HG03139 (cell line): ENCODE data around the gene TDRD7.
"Not testable (repeated sequence)": the region's sequence is repeated elsewhere in the genome, so short reads cannot be mapped to it uniquely, and the experiment has no call there.

Experiments
- ATAC-seq: cut with Tn5 transposase; IDR thresholded peaks from one replicate; pipeline ENCODE4 v1.9.1; 2021; ENCODE audit not compliant: unreplicated experiment

Gene TDRD7

GRCh38 chr9:97475059-97475458, 63.2 kb downstream of the TDRD7 start:
- no peak for ATAC-seq

GRCh38 chr9:97478301-97478981, 66.5 kb downstream of the TDRD7 start:
- ATAC-seq = no peak

GRCh38 chr9:97479496-97480159, 67.7 kb downstream of the TDRD7 start:
- no peak for ATAC-seq

DNA sequence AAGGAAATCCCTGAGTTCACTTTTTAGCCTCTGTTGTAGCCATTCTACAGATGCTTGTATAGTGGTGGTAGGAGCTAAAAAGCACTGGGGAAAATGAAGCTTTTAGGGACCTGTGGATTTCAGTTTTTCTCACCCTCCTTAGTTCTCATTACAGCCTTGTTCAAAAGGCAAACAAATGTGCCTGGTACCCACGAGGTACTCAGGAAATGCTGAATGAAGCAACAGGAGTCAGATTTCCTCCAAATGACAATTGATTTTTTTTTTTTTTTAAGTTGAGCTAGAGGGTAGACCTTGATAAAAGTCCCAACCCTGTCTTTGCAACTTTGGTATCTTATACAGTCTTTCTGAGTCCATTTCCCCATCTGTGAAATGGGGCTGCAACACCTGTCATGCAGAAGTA, 68.3 kb downstream of the TDRD7 start:
- ATAC-seq = no peak

GRCh38 chr9:97480749-97481148, 68.9 kb downstream of the TDRD7 start:
- ATAC-seq = no peak

DNA sequence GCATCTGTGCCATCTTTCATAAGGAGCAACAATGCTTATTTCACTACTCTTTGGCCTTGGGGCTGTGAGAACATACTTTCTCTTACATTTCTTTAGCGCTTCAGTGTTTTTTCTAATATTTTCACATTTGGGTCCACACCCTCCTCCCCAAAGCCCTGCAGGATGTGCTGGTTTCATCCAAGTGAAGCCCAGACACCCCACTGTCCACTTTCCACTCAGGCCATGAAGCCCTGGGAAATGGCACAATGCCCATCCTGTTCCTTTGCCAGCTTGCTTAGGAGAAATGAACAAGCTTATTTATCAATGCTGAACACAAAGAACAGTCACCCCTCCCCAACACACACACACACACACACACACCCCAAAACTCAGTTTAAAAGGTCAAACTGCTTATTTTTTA, 72.2 kb downstream of the TDRD7 start:
- no peak for ATAC-seq

- ATAC-seq = no peak
Observed at GRCh38 chr9:97487107-97487506, 75.2 kb downstream of the TDRD7 start.

- ATAC-seq = no peak
Observed at GRCh38 chr9:97487861-97488260, 76.0 kb downstream of the TDRD7 start.

GRCh38 chr9:97491216-97491999, 79.5 kb downstream of the TDRD7 start:
- no peak for ATAC-seq

GRCh38 chr9:97497558-97498375, 85.9 kb downstream of the TDRD7 start:
- not testable (repeated sequence) for ATAC-seq

DNA sequence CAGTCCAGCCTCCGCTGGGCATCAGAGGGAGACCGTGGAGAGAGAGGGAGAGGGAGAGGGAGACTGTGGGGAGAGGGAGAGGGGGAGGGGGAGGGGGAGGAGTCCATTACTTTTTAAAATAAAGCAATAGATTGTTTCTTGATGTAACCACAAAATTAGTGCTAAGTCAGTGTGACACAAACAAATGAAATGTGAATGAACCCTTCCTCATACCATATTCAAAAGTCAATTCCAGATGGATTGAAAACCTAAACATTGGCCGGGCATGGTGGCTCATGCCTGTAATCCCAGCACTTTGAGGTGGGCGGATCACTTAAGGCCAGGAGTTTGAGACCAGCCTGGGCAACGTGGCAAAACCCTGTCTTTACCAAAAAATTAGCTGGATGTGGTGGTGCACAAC, 87.0 kb downstream of the TDRD7 start:
- not testable (repeated sequence) for ATAC-seq

DNA sequence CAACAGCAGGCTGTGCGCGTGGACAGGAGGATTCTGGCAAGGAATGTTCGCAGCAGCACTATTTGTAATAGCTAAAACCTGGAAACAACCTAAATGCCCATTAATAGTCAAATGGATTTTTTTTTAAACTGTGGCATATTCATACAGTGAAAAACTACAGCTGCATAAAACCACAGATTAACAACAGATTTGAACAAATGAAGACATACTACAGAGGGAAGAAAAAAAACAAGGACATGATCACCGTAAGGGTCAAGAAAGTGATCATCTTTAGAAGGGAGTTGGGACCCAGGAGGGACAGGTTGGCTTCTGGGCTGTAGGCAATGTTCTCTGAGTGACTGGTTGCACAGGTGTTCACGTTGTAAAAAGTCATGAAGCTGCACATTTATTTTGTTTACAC, 88.4 kb downstream of the TDRD7 start:
- ATAC-seq = no peak

GRCh38 chr9:97500765-97501176, 88.9 kb downstream of the TDRD7 start:
- ATAC-seq = no peak

GRCh38 chr9:97501177-97501971, 89.5 kb downstream of the TDRD7 start, which contains the start of gene TMOD1:
TSS of gene TMOD1 (plus strand) at chr9:97501666. CDS start at chr9:97524189, 22,523 bp downstream.
- peak; percentile 46 for ATAC-seq

GRCh38 chr9:97501972-97502221, 90.0 kb downstream of the TDRD7 start:
- ATAC-seq = peak; percentile 33

- no peak for ATAC-seq
Observed at GRCh38 chr9:97502222-97502983, 90.5 kb downstream of the TDRD7 start.

GRCh38 chr9:97502984-97503861, 91.3 kb downstream of the TDRD7 start:
- no peak for ATAC-seq

DNA sequence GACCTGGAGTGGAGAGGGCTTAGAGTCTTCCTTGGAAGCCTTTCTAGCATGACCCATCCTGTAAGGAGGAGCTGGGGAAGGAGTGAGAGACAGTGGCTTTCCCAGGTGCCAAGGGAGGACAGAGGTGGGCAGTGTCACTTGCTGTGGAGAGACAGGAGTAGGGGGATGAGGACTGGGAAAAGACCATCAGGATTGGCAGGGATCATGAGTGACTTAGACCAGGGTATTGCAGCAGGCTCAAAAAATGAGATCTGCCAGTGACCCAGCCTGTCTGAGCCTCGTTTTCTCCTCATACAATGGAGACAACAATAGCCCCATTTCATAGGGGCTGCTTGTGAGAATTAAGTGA, 91.9 kb downstream of the TDRD7 start:
- no peak for ATAC-seq
